IMR-90 (cell line): Measurements from ENCODE around the gene CDH12. TPM values are rescaled to one million over a fixed set of nuclear protein-coding genes. Genes with fewer than 3 reads are reported as not detected.

Source experiments
- ATAC-seq: fragments of 200-7000 bp; cut with Tn5 transposase; 2 replicates; pipeline ENCODE4 v1.9.1; 2020; ENCODE audit warnings: low read depth, mild to moderate bottlenecking, moderate library complexity
- BruUV-seq: library from RNA; stranded (reverse); fragments of 400-500 nt; replicated peaks from 2 replicates; lab custom pipeline; 2021; lab: Mats Ljungman, UMichigan
- CTCF ChIA-PET: fragments of 300-600 bp; formaldehyde crosslinking; extraction: SDS; loops from one replicate; lab custom pipeline; 2021; ENCODE audit warnings: antibody characterized with exemption; lab: Yijun Ruan, JAX
- POLR2A ChIA-PET: fragments of 300-600 bp; sonication (Branson Sonifier 250); formaldehyde crosslinking; loops from one replicate; lab custom pipeline; 2022; ENCODE audit warnings: antibody characterized with exemption; ENCODE audit not compliant: unreplicated experiment; lab: Charles Lee
- DNase-seq: peaks from one replicate; pipeline ENCODE4 v3.0.0; 2013
- H2AFZ ChIP-seq: replicated peaks from 2 replicates; pipeline ENCODE3; 2013; ENCODE audit warnings: low read length, mild to moderate bottlenecking; ENCODE audit not compliant: poor library complexity
- H2AK5ac ChIP-seq: 2 replicates; pipeline ENCODE4 v1.6.1; 2013; ENCODE audit warnings: low read depth, low read length, inconsistent platforms
- H2AK9ac ChIP-seq: replicated peaks from 2 replicates; pipeline ENCODE3; 2013; ENCODE audit warnings: mild to moderate bottlenecking, low read depth, low read length, moderate library complexity; ENCODE audit not compliant: poor library complexity
- H2BK120ac ChIP-seq: 2 replicates; pipeline ENCODE4 v1.6.1; 2013; ENCODE audit warnings: low read depth, low read length, inconsistent platforms
- H2BK15ac ChIP-seq: 3 replicates; pipeline ENCODE4 v1.6.1; 2013; ENCODE audit warnings: low read depth, low read length, inconsistent platforms
- H2BK20ac ChIP-seq: 2 replicates; pipeline ENCODE4 v1.6.1; 2013; ENCODE audit warnings: low read depth, mild to moderate bottlenecking, inconsistent platforms, low read length, moderate library complexity
- H2BK5ac ChIP-seq: 2 replicates; pipeline ENCODE4 v1.6.1; 2013; ENCODE audit warnings: mild to moderate bottlenecking, low read depth, low read length, inconsistent platforms; ENCODE audit not compliant: poor library complexity, severe bottlenecking
- H3K14ac ChIP-seq: replicated peaks from 2 replicates; pipeline ENCODE4 v1.6.1; 2013; ENCODE audit warnings: low read depth, low read length, inconsistent platforms
- H3K18ac ChIP-seq: 2 replicates; pipeline ENCODE4 v1.6.1; 2013; ENCODE audit warnings: low read depth, low read length, control low read depth
- H3K23ac ChIP-seq: 2 replicates; pipeline ENCODE4 v1.6.1; 2013; ENCODE audit warnings: low read depth, low read length, inconsistent platforms
- H3K27ac ChIP-seq: 2 replicates; pipeline ENCODE4 v1.5.1; 2013; ENCODE audit warnings: mild to moderate bottlenecking, control low read depth, low read length; ENCODE audit not compliant: insufficient read depth
- H3K27me3 ChIP-seq: 2 replicates; pipeline ENCODE4 v1.6.1; 2013; ENCODE audit warnings: low read length; ENCODE audit not compliant: control insufficient read depth, insufficient read depth
- H3K36me3 ChIP-seq: 2 replicates; pipeline ENCODE4 v1.6.1; 2013; ENCODE audit warnings: low read length, mixed read lengths; ENCODE audit not compliant: control insufficient read depth, insufficient read depth
- H3K4ac ChIP-seq: 2 replicates; pipeline ENCODE4 v1.6.1; 2013; ENCODE audit warnings: low read depth, low read length, inconsistent platforms
- H3K4me1 ChIP-seq: 2 replicates; pipeline ENCODE4 v1.6.1; 2013; ENCODE audit warnings: low read length, mixed read lengths; ENCODE audit not compliant: control insufficient read depth, insufficient read depth
- H3K4me2 ChIP-seq: 2 replicates; pipeline ENCODE4 v1.6.1; 2013; ENCODE audit warnings: low read depth, mild to moderate bottlenecking, control low read depth, low read length, moderate library complexity
- H3K4me3 ChIP-seq: 2 replicates; pipeline ENCODE4 v1.5.1; 2013; ENCODE audit warnings: low read depth, mild to moderate bottlenecking, control low read depth, low read length, moderate library complexity; ENCODE audit not compliant: insufficient read depth
- H3K56ac ChIP-seq: 2 replicates; pipeline ENCODE4 v1.6.1; 2013; ENCODE audit warnings: low read length, inconsistent platforms; ENCODE audit not compliant: insufficient read depth; ENCODE audit errors: extremely low read depth
- H3K79me1 ChIP-seq, 2 experiments: 2 replicates each; pipeline ENCODE4 v1.6.1; 2013; ENCODE audit warnings: low read length in 2 of 2, inconsistent platforms in 1 of 2, low read depth in 1 of 2
- H3K9ac ChIP-seq: 2 replicates; pipeline ENCODE4 v1.6.1; 2013; ENCODE audit warnings: low read depth, low read length, control low read depth
- H3K9me1 ChIP-seq: 2 replicates; pipeline ENCODE4 v1.6.1; 2013; ENCODE audit warnings: low read length, inconsistent platforms; ENCODE audit not compliant: insufficient read depth
- H3K9me3 ChIP-seq: 2 replicates; pipeline ENCODE4 v1.6.1; 2013; ENCODE audit warnings: low read length; ENCODE audit not compliant: control insufficient read depth, insufficient read depth
- H4K20me1 ChIP-seq: 2 replicates; pipeline ENCODE4 v1.6.1; 2013; ENCODE audit warnings: low read length, inconsistent platforms; ENCODE audit not compliant: insufficient read depth
- H4K5ac ChIP-seq: 2 replicates; pipeline ENCODE4 v1.6.1; 2013; ENCODE audit warnings: mild to moderate bottlenecking, low read depth, low read length, control low read depth
- H4K8ac ChIP-seq, 2 experiments: 2 replicates each; pipeline ENCODE4 v1.6.1; 2013; ENCODE audit warnings: low read depth in 2 of 2, low read length in 2 of 2, control low read depth in 1 of 2, inconsistent platforms in 1 of 2
- H4K91ac ChIP-seq: 2 replicates; pipeline ENCODE4 v1.6.1; 2013; ENCODE audit warnings: low read depth, low read length, inconsistent platforms; ENCODE audit not compliant: insufficient read depth
- BHLHE40 ChIP-seq: fragments of 150-350 bp; IDR thresholded peaks from 2 replicates; pipeline ENCODE4 v1.6.1; 2016; ENCODE audit warnings: mild to moderate bottlenecking, low read depth, low read length
- ELK1 ChIP-seq: fragments of 150-350 bp; IDR thresholded peaks from 2 replicates; pipeline ENCODE4 v1.6.1; 2016; ENCODE audit warnings: low read depth, mild to moderate bottlenecking, low read length, moderate library complexity, borderline replicate concordance
- MAZ ChIP-seq: IDR thresholded peaks from 2 replicates; pipeline ENCODE4 v1.6.1; 2012; ENCODE audit warnings: low read depth, mild to moderate bottlenecking, low read length, improper control_type of control experiment, moderate library complexity, borderline replicate concordance
- RCOR1 ChIP-seq: IDR thresholded peaks from 2 replicates; pipeline ENCODE4 v1.6.1; 2012; ENCODE audit warnings: mild to moderate bottlenecking, low read length, improper control_type of control experiment; ENCODE audit not compliant: insufficient replicate concordance
- RFX5 ChIP-seq: IDR thresholded peaks from 2 replicates; pipeline ENCODE4 v1.8.0; 2012; ENCODE audit warnings: low read depth, mild to moderate bottlenecking, low read length, moderate library complexity
- WGBS, 2 experiments: methylation state at CpG; one replicate each; pipeline versions ENCODE4 v1.1.5 to v1.1.7; 2013; ENCODE audit warnings: missing lambda C conversion rate in 2 of 2; ENCODE audit not compliant: insufficient read length in 1 of 2; ENCODE audit errors: extremely low coverage in 2 of 2; 5-methylcytosine and 5-hydroxymethylcytosine counted together
- dilution Hi-C: fragments of 300-500 bp; cut with HindIII; formaldehyde crosslinking; loops from one replicate; pipeline ENCODE4 v1.14.3; 2018; ENCODE audit warnings: low sequenced_read_pairs; ENCODE audit not compliant: unreplicated experiment
- in situ Hi-C: fragments of 300-500 bp; cut with MboI; formaldehyde crosslinking; loops from 3 replicates; pipeline ENCODE4 v1.14.3; 2019; ENCODE audit warnings: low sequenced_read_pairs, inconsistent platforms, mixed read lengths
- intact Hi-C: fragments of 100-400 bp; cut with micrococcal nuclease; formaldehyde crosslinking; loops from 2 replicates; pipeline ENCODE4 v1.10.0; 2022
- polyA plus RNA-seq, 3 experiments: library from polyadenylated mRNA; depleted of rRNA; stranded (reverse); fragments of >200 nt; gene quantifications; 2 replicates each; pipeline ENCODE4 v1.2.3, GENCODE V29; 2012; ENCODE audit warnings: low replicate concordance in 1 of 3
- total RNA-seq: library from RNA; depleted of rRNA; stranded (reverse); fragments of >200 nt; gene quantifications from 2 replicates; pipeline ENCODE4 v1.2.3, GENCODE V29; 2012

CDH12 gene
- total and polyA plus RNA-seq, 2 of the 4 experiments (the other 2 are of a cell fraction) = not detected

GRCh38 chr5:22033066-22033465, 820.1 kb downstream of the CDH12 start:
- intact Hi-C loops = no loop called here
- Histone ChIP-seq H3K4ac (no peak overlapping the region), H3K79me1 (no peaks in the 10 kb centered on the region), H3K9me1 (no peaks in the 10 kb centered on the region), H3K9ac (no peak overlapping the region), H4K8ac (no peak overlapping the region), H2AK5ac (no peak overlapping the region), H3K9me3 (peaks cover 2% of the 10 kb centered on the region; the same call in 1 of the 2 replicates), H2BK5ac (no peak overlapping the region), H2BK20ac (no peak overlapping the region), H4K91ac (no peak overlapping the region), H3K4me2 (no peak overlapping the region), H3K23ac (no peak overlapping the region), H3K27me3 (no peaks in the 10 kb centered on the region), H4K5ac (no peak overlapping the region), H2AFZ (no peak overlapping the region), H2BK120ac (no peak overlapping the region), H3K36me3 (no peaks in the 10 kb centered on the region), H2AK9ac (no peak overlapping the region), H3K4me1 (no peaks in the 10 kb centered on the region), H3K14ac (no peak overlapping the region), H3K4me3 (no peak overlapping the region), H3K27ac (no peak overlapping the region), H3K56ac (no peak overlapping the region), H4K20me1 (no peaks in the 10 kb centered on the region), H3K18ac (no peak overlapping the region), H2BK15ac (no peak overlapping the region)
- WGBS, 2 experiments = no CpG with 5 or more reads among the region's 2 CpGs
- POLR2A ChIA-PET = no interaction called here
- CTCF ChIA-PET = interaction anchor here (0.7 kb wide), 1 partner anchor 21 kb away, joined by 3 read pairs; no protein-coding TSS in a partner anchor
- no peak for ATAC-seq
- in situ Hi-C loops = no loop called here
- BruUV-seq = no TSS peak
- DNase-seq = no peak
- dilution Hi-C loops = no loop called here
- TF ChIP-seq RFX5 (no peak), ELK1 (no peak), BHLHE40 (no peak), MAZ (no peak), RCOR1 (no peak)
